HG02973 (cell line): ENCODE measurements around the gene TAGLN3.
A peak's percentile ranks its signal among the peaks of the same experiment; 100 is the strongest.
"Not testable (repeated sequence)": the region's sequence is repeated elsewhere in the genome, so short reads cannot be mapped to it uniquely, and the experiment has no call there.

Source experiments
- ATAC-seq: cut with Tn5 transposase; IDR thresholded peaks from one replicate; pipeline ENCODE4 v1.9.1; 2021; ENCODE audit warnings: moderate library complexity; ENCODE audit not compliant: unreplicated experiment

TAGLN3 gene

DNA sequence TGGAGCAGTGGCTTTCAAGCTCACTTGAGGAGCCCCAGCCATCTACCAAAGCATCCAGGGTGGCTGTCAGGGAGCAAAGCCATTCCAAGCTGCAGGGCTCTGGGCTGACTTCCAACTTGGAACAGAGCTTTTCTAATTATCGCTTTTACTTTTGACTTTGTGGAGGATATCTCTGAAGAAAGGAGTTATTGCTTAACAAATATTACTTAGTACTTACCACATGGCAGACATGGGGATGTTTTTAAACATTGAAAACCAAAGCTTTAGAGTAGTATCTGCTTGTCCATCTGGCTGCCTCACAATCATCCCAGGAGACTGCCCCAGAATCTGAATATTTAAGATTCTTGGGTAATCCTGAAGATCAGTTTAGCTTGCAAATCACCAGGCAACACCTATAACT, 8.9 kb downstream of the TAGLN3 start:
- no peak for ATAC-seq

- ATAC-seq = no peak
Observed at GRCh38 chr3:112009670-112010069, 10.9 kb downstream of the TAGLN3 start.

DNA sequence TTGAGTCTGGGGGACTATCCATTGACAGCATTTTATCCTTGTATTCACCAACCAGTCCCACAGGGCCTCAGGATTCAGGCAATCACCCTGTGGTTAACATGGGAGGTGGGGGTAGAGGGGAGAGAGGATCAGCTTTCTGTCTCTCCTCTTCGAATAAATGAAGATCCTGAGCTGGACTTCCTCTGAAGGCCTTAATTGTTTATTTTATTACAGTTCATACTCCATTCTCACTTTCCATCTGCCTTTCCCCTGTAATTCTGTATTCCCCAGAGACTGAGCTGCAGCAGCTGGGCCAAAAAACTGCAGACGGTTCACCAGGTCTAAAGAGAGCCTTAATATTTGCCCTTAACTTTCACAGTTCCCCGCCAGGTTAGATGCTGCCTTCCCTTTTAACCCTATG, 11.9 kb downstream of the TAGLN3 start:
- ATAC-seq = no peak

DNA sequence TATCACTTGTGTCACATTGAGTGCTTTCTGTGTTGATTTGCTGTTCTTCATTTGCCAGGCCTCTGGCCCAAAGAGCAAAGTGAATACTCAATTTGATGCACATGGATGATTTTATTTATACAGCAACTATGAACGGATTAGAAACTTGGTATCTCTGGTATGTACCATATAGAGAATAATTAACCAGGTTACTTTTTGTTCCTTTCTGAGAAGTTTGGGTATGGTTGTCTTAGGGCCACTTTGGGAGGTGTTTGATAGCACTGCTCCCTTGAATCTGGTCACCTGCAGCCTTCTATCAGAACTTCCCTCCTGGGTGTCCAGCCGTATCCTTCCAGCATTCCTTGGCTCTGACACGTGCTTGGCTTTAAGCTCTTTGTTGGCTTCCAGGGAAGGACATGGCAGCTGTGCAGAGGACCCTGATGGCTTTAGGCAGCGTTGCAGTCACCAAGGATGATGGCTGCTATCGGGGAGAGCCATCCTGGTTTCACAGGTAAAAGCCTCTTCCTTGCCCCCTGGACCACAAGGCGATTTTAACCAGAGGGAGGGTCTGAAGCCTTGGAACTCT, 12.7 kb downstream of the TAGLN3 start:
- no peak for ATAC-seq

- ATAC-seq = no peak
Observed at GRCh38 chr3:112012205-112012992, 13.7 kb downstream of the TAGLN3 start.

DNA sequence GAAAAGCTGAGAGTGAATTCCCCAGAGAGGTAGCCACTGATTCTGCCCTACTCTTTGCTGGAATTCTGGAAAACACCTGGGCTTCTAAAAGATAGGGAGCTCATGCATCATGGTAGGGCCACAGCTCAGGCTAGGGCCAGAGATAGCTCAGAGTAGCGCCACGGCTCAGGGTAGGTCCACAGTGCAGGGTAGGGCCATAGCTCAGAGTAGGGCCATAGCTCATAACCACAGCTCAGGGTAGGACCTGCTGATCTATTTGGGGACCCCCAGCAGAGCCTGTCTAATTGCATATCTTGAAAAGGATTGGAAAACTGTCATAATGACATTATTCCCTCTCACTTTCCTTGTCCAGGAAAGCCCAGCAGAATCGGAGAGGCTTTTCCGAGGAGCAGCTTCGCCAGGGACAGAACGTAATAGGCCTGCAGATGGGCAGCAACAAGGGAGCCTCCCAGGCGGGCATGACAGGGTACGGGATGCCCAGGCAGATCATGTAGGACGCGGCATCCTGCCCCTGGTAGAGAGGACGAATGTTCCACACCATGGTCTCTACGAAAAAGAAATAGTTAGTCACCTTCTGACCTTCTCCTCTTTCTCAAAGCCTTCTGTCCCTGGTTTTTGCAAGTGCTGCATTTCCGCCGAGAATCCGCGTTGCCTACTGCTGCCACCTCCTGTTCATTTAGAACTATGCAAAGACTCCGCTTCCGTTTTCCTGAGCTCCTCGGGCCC, 14.5 kb downstream of the TAGLN3 start:
- ATAC-seq = peak; percentile 88

DNA sequence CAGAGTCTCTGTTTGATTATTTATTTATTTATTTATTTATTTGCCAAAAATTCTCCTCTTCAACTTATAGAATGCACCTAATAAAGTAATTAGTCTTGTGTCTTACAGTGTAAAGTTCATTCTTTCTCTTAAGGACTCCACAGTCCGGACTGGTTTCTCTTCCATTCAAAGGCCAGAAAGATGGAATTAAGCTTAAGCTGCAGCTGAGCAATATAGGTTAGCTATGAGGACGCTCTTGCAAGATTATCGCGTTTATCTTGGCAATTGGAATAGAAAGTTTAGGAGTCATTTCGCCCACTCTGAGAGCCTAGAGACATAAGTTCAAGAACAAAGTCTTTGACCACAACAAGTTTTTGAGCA, 15.0 kb downstream of the TAGLN3 start:
- ATAC-seq = peak; percentile 24

GRCh38 chr3:112017091-112017490, 18.4 kb downstream of the TAGLN3 start:
- no peak for ATAC-seq

- ATAC-seq = no peak
Observed at GRCh38 chr3:112018712-112019111, 20.0 kb downstream of the TAGLN3 start.

DNA sequence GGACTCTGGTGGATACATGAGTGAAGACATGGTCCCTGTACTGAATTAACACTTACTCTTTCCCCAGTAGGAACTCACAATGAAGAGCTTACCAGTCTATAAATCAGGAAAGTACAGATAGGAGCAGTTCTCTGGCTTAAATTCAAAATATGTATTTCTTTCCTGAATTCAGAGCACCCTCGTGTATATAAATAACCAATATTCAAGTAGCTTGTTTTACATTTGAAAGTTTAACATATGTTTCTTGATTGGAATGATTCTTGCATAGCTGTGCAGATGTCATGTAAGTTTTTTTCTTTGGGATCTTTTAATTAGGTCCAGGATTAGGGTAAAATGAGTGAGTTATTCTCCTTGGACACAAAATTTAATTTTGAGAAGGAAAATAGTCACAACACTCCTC, 21.0 kb downstream of the TAGLN3 start:
- ATAC-seq = no peak

GRCh38 chr3:112020674-112021085, 22.0 kb downstream of the TAGLN3 start:
- ATAC-seq = no peak

DNA sequence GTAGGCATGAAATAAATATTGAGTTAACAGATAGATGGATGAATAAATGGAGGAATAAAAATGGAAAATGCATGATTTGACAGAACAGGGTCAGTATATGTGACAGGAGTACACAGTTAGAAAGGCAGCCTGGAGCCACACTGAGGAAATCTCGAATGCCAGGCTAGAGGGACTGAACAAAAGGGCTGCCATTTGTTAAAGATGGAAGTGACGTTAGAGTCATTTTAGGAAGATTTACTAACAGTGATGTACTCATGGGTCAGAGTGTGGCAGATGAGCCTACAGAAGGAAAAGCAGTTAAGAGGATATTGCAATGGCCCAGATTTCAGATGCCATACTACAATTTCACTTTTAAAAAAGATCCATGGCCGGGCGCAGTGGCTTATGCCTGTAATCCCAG, 28.4 kb downstream of the TAGLN3 start:
- ATAC-seq = no peak

- no peak for ATAC-seq
Observed at GRCh38 chr3:112027826-112028225, 29.1 kb downstream of the TAGLN3 start.

DNA sequence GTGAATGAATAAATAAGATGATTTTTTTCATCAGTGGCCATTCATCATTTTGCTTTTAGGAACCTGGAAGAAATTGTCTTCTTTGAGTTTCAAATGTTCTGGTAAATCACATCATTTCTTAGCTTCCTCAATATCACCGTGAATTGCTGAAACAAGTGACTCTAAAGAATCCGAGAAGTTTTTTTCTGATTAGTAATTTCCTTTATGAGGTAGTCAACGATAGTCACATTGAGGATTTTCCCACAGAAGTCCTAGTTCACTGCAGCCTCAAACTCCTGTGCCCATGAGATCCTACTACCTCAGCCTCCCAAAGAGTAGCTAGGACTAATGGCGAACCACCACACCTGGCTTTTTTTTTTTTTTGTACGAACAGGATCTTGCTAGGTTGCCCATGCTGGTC, 32.2 kb downstream of the TAGLN3 start:
- ATAC-seq = no peak

- no peak for ATAC-seq
Observed at GRCh38 chr3:112032098-112032731, 33.5 kb downstream of the TAGLN3 start.

GRCh38 chr3:112034436-112034835, 35.7 kb downstream of the TAGLN3 start, which contains the start of gene TMPRSS7:
TSS of gene TMPRSS7 (plus strand) at chr3:112034736. CDS start at chr3:112034846, 110 bp downstream.
- no peak for ATAC-seq

DNA sequence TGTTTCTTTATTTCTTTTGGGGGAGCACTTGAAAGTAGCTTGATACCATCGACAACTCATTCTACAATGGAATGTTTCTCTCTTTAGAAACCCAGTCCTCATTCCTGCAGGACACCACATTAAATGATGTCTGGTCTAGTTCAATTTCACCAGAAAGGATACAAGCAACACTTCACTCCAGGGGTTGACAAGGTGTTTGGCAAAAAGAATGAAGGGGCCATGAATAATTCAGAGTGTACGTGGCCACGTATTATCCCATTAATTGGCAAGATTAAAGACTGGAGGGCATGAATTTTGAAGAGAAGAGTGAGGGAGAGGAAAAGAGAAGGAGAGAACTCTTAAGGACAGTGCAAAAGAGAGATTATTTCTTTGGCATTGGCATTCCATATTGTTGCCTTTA, 36.5 kb downstream of the TAGLN3 start:
- no peak for ATAC-seq

DNA sequence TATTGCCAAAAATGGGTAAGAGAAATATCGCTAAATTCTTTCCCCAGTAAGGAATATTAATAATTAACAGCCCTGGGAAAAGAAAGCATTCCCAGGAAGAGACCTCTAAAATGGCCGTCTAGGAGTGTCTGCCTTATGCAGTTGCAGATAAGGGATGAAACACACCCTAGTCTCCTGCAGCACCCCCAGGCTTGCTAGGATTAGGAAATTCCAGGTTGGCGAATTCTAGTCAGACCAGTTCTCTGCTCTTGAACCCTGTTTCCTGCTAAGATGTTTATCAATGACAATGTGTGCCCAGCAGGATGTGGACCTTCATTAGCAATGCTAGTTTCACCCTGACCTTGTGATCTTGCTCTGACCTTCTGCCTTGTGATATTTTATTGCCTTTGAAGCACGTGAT, 38.5 kb downstream of the TAGLN3 start:
- not testable (repeated sequence) for ATAC-seq

DNA sequence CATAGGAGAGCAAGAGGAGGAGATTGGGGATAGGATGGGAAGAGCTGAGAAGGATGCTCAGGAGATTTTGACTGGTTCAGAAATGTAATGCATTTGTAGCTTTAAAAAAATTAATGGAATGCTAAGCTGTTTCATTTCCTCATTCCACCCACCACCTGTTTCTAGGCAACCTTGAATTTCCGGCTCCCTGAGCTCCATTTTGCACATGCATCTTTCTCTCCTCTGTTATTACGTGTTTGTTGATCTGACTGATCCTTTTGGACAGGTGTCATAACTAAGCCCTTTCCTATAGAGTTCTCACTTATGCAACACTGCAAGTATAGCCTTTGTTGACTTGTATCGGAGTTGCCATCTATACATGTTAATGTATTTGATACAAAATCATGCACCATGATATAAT, 40.1 kb downstream of the TAGLN3 start:
- ATAC-seq = no peak

DNA sequence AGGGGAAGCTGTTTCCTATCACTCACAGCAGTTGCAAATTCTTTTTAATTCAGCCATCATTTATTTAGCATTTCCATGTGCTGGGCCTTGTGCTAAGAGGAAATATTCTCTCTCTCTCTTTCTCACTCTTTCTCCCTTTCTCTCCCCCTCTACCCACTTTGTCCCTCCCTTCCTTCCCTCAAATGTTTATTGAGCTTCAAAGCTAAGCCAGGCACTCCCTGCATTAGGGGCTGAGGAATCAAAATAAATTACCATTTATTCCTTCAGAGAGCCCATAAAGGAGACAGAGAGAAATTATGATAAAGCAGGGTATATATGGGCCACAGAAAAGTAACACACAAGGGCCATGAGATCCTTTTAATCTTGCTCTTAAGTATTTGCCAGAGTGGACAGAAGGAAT, 42.6 kb downstream of the TAGLN3 start:
- ATAC-seq = no peak

GRCh38 chr3:112042842-112043280, 44.1 kb downstream of the TAGLN3 start:
- ATAC-seq = no peak
